ENCODE data around the gene ZNF683.

The ZNF683 gene

DNA sequence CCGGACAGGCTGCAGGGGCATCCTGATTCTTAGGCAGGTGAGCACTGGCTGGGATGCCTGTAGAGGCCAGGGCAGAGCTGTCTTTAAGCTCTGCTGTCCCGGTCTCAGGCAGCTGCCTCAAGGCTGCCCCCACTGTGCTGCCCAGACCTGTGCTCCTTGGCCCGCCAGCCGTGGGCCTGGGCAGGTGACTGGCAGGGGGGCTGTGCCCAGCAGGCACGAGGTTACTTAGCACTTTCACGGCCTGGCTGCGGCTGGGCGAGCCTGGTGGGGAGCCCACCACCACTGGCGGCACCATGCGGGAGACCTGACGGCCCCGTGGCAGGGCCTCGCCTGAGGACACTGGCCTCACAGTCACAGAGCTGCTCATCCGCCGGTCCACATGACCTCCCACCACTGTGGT is 26.8 kb downstream of the ZNF683 start:
- TF ChIP-seq ZNF776 (tag by site-specific recombination; IDR thresholded peaks at IDR 0.05; ENCODE audit: borderline replicate concordance): no peak
- TF ChIP-seq SETDB1 (IDR thresholded peaks at IDR 0.05; ENCODE audit: insufficient read length, low read length): no peak
- TF ChIP-seq ZIC2 (tag by site-specific recombination; IDR thresholded peaks at IDR 0.05): peak; percentile 89
- no peak for TF ChIP-seq ZNF571 (tag by site-specific recombination; IDR thresholded peaks at IDR 0.05)
- H3K36me3 ChIP-seq (ENCODE audit: control insufficient read depth in 2 of 2, insufficient read depth in 1 of 2, low read length in 2 of 2): no peaks in the 10 kb centered on the region
- no peaks in the 10 kb centered on the region for H3K4me1 ChIP-seq (ENCODE audit: control insufficient read depth, insufficient read depth, low read length)
- CTCF ChIA-PET: interaction anchor here (0.7 to 1.5 kb wide), 2 partner anchors 18 to 31 kb away, joined by 3 to 6 read pairs; no protein-coding TSS in a partner anchor
- H3K4me3 ChIP-seq (ENCODE audit: low read depth, low read length): no peak overlapping the region
- no peaks in the 10 kb centered on the region for H3K9me3 ChIP-seq (ENCODE audit: control insufficient read depth, insufficient read depth, low read depth, low read length)
- POLR2A ChIA-PET: no interaction called here
- no peak overlapping the region for H3K27ac ChIP-seq (ENCODE audit: extremely low read depth, low read depth, low read length)

DNA sequence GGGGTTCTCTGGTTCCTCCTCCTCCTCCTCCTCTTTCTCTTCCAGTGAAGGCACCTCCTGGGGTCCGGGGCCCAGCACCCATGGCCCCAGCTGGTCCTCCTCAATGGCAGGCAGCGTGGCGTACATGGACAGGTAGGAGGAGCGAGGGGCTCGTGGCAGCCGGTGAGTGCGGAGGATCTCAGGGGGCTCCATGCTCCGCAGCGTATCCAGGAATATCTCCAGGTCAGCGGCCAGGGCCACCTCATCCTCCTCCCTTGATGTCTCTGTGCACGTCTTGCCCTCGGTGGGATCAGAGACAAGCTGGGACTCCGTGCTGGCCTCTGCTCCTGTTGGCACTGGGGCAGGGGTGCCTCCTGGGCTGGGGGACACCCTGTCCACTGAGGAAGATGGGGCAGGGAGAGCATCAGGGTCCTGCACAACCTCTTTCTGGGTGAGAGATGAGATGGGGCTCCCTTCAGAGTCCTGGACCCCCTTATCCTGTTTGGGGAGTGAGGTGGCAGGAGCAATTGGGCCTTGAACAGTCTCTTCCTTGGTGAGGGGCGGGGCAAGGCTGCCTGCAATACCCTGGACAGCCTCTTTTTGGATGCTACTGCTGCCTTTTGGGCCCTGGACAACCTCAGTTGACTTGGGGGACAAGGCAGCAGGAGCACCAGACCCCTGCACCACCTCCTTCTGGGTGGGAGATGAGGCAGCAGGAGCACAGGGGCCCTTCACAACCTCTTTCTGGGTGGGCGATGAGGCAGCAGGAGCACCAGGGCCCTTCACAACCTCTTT is 28.2 kb downstream of the ZNF683 start:
- Histone ChIP-seq H3K36me3 (ENCODE audit: control insufficient read depth in 2 of 2, insufficient read depth in 1 of 2, low read length in 2 of 2) (no peaks in the 10 kb centered on the region), H3K4me3 (ENCODE audit: low read depth, low read length) (no peak overlapping the region), H3K4me1 (ENCODE audit: control insufficient read depth, insufficient read depth, low read length) (no peaks in the 10 kb centered on the region), H3K9me3 (ENCODE audit: control insufficient read depth, insufficient read depth, low read depth, low read length) (no peaks in the 10 kb centered on the region), H3K27ac (ENCODE audit: extremely low read depth, low read depth, low read length) (no peak overlapping the region)
- no peak for TF ChIP-seq ZNF175 (tag by site-specific recombination; IDR thresholded peaks at IDR 0.05)
- TF ChIP-seq, protein P1, sequence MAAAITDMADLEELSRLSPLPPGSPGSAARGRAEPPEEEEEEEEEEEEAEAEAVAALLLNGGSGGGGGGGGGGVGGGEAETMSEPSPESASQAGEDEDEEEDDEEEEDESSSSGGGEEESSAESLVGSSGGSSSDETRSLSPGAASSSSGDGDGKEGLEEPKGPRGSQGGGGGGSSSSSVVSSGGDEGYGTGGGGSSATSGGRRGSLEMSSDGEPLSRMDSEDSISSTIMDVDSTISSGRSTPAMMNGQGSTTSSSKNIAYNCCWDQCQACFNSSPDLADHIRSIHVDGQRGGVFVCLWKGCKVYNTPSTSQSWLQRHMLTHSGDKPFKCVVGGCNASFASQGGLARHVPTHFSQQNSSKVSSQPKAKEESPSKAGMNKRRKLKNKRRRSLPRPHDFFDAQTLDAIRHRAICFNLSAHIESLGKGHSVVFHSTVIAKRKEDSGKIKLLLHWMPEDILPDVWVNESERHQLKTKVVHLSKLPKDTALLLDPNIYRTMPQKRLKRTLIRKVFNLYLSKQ (tag by site-specific recombination; IDR thresholded peaks at IDR 0.05; ENCODE audit: borderline replicate concordance): no peak
- ChIA-PET POLR2A (interaction anchor here (0.6 kb wide), 1 partner anchor 19 kb away, joined by 5 read pairs; no protein-coding TSS in a partner anchor), CTCF (no interaction called here)

DNA sequence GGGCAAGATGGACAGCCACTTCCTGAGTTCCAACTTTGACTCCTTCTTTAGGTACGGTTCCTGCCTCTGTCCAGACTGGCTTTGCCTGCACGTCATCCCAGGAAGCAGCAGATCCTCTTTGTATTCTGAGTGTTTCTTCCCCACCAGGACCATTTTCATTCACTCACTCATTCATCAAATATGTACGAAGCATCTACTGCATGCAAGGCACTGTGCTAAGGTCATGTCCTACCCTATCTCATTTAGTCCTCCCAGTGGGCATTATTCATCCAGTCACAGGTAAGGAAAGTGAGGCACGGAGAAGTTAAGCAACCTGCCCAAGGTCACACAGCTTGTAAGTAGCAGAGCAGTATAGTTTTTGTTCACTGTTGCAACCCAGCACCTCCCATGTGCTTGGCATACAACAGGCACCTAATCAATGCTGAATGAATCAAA is 32.5 kb downstream of the ZNF683 start:
- no peaks in the 10 kb centered on the region for H3K36me3 ChIP-seq (ENCODE audit: control insufficient read depth in 2 of 2, insufficient read depth in 1 of 2, low read length in 2 of 2)
- CTCF ChIA-PET: interaction anchor here (1.4 kb wide), 1 partner anchor 55 kb away, joined by 3 read pairs; no protein-coding TSS in a partner anchor
- peak; percentile 51; the same call in 1 of the 2 replicates for TF ChIP-seq ZNF664 (tag by site-specific recombination; IDR thresholded peaks at IDR 0.05)
- TF ChIP-seq ZNF404 (tag by site-specific recombination; IDR thresholded peaks at IDR 0.05): no peak
- no peaks in the 10 kb centered on the region for H3K4me1 ChIP-seq (ENCODE audit: control insufficient read depth, insufficient read depth, low read length)
- POLR2A ChIA-PET: no interaction called here
- H3K4me3 ChIP-seq (ENCODE audit: low read depth, low read length): no peak overlapping the region
- H3K27ac ChIP-seq (ENCODE audit: extremely low read depth, low read depth, low read length): no peak overlapping the region
- no peaks in the 10 kb centered on the region for H3K9me3 ChIP-seq (ENCODE audit: control insufficient read depth, insufficient read depth, low read depth, low read length)

GRCh38 chr1:26338670-26339069 is 33.9 kb downstream of the ZNF683 start:
- no peaks in the 10 kb centered on the region for H3K36me3 ChIP-seq (ENCODE audit: control insufficient read depth in 2 of 2, insufficient read depth in 1 of 2, low read length in 2 of 2)
- no peaks in the 10 kb centered on the region for H3K4me1 ChIP-seq (ENCODE audit: control insufficient read depth, insufficient read depth, low read length)
- ChIA-PET POLR2A (no interaction called here), CTCF (interaction anchor here (0.8 to 1.0 kb wide), 2 partner anchors 17 to 63 kb away, joined by 3 to 4 read pairs; no protein-coding TSS in a partner anchor)
- H3K27ac ChIP-seq (ENCODE audit: extremely low read depth, low read depth, low read length): no peak overlapping the region
- H3K4me3 ChIP-seq (ENCODE audit: low read depth, low read length): no peak overlapping the region
- H3K9me3 ChIP-seq (ENCODE audit: control insufficient read depth, insufficient read depth, low read depth, low read length): no peaks in the 10 kb centered on the region
- no peak for TF ChIP-seq ZNF513 (tag by site-specific recombination; IDR thresholded peaks at IDR 0.05)
- no peak for TF ChIP-seq SP3 (tag by site-specific recombination; IDR thresholded peaks at IDR 0.05)
- no peak for TF ChIP-seq ZNF514 (tag by site-specific recombination; IDR thresholded peaks at IDR 0.05)
- no peak for TF ChIP-seq ZNF501 (tag by site-specific recombination; IDR thresholded peaks at IDR 0.05)
- TF ChIP-seq ZNF239 (tag by site-specific recombination; IDR thresholded peaks at IDR 0.05): no peak
- TF ChIP-seq, protein P2, sequence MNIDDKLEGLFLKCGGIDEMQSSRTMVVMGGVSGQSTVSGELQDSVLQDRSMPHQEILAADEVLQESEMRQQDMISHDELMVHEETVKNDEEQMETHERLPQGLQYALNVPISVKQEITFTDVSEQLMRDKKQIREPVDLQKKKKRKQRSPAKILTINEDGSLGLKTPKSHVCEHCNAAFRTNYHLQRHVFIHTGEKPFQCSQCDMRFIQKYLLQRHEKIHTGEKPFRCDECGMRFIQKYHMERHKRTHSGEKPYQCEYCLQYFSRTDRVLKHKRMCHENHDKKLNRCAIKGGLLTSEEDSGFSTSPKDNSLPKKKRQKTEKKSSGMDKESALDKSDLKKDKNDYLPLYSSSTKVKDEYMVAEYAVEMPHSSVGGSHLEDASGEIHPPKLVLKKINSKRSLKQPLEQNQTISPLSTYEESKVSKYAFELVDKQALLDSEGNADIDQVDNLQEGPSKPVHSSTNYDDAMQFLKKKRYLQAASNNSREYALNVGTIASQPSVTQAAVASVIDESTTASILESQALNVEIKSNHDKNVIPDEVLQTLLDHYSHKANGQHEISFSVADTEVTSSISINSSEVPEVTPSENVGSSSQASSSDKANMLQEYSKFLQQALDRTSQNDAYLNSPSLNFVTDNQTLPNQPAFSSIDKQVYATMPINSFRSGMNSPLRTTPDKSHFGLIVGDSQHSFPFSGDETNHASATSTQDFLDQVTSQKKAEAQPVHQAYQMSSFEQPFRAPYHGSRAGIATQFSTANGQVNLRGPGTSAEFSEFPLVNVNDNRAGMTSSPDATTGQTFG (tag by site-specific recombination; IDR thresholded peaks at IDR 0.05; ENCODE audit: borderline replicate concordance): no peak
- no peak for TF ChIP-seq ZNF341 (tag by site-specific recombination; IDR thresholded peaks at IDR 0.05; ENCODE audit: low read depth)
- no peak for TF ChIP-seq WT1 (tag by site-specific recombination; IDR thresholded peaks at IDR 0.05)
- TF ChIP-seq, protein P3, sequence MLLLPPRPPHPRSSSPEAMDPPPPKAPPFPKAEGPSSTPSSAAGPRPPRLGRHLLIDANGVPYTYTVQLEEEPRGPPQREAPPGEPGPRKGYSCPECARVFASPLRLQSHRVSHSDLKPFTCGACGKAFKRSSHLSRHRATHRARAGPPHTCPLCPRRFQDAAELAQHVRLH (tag by site-specific recombination; IDR thresholded peaks at IDR 0.05): no peak
- no peak for TF ChIP-seq PRDM1 (tag by site-specific recombination; IDR thresholded peaks at IDR 0.05)
- no peak for TF ChIP-seq ZFP41 (tag by site-specific recombination; IDR thresholded peaks at IDR 0.05; ENCODE audit: borderline replicate concordance)
- no peak for TF ChIP-seq IKZF3 (tag by site-specific recombination; IDR thresholded peaks at IDR 0.05)
